HTERT RPE-1 (cell line): ENCODE measurements around the gene PAGE4.

Experiments
- in situ Hi-C: fragments of 300-500 bp; cut with MboI; formaldehyde crosslinking; loops from 4 replicates; pipeline ENCODE4 v1.14.3; 2020; ENCODE audit warnings: low sequenced_read_pairs

The PAGE4 gene

GRCh38 chrX:49829016-49829415 lies at the start of gene PAGE4:
TSS of gene PAGE4 (plus strand) at chrX:49829303. CDS start at chrX:49830429, 1,126 bp downstream.
- in situ Hi-C loops = no loop called here

GRCh38 chrX:49784747-49785280 lies 44.3 kb upstream of the PAGE4 start:
- in situ Hi-C loops = no loop called here

- in situ Hi-C loops = no loop called here
These were observed 36.7 kb upstream of the PAGE4 start for GRCh38 chrX:49792376-49792775.

- in situ Hi-C loops = no loop called here
These were observed 35.4 kb upstream of the PAGE4 start for GRCh38 chrX:49793686-49794085.

- in situ Hi-C loops = no loop called here
These were observed 29.3 kb upstream of the PAGE4 start for GRCh38 chrX:49799828-49800227.

GRCh38 chrX:49809891-49810632 lies 19.0 kb upstream of the PAGE4 start:
- in situ Hi-C loops = no loop called here

- in situ Hi-C loops = no loop called here
These were observed 16.9 kb upstream of the PAGE4 start for GRCh38 chrX:49812177-49812576.

GRCh38 chrX:49816435-49816834 lies 12.7 kb upstream of the PAGE4 start:
- in situ Hi-C loops = no loop called here

- in situ Hi-C loops = no loop called here
These were observed 9.3 kb downstream of the PAGE4 start for GRCh38 chrX:49838374-49838773.

GRCh38 chrX:49840679-49841078 lies 11.6 kb downstream of the PAGE4 start:
- in situ Hi-C loops = no loop called here

GRCh38 chrX:49842621-49843020 lies 13.5 kb downstream of the PAGE4 start:
- in situ Hi-C loops = no loop called here

- in situ Hi-C loops = no loop called here
These were observed 15.5 kb downstream of the PAGE4 start for GRCh38 chrX:49844611-49845010.

GRCh38 chrX:49845701-49846403 lies 16.7 kb downstream of the PAGE4 start:
- in situ Hi-C loops = no loop called here

- in situ Hi-C loops = no loop called here
These were observed 17.4 kb downstream of the PAGE4 start for GRCh38 chrX:49846522-49846921.

GRCh38 chrX:49848275-49848674 lies 19.2 kb downstream of the PAGE4 start:
- in situ Hi-C loops = no loop called here

- in situ Hi-C loops = no loop called here
These were observed 20.9 kb downstream of the PAGE4 start for GRCh38 chrX:49850028-49850427.

GRCh38 chrX:49853661-49854060 lies 24.6 kb downstream of the PAGE4 start:
- in situ Hi-C loops = no loop called here

GRCh38 chrX:49856819-49857218 lies 27.7 kb downstream of the PAGE4 start:
- in situ Hi-C loops = no loop called here

GRCh38 chrX:49858341-49858740 lies 29.2 kb downstream of the PAGE4 start:
- in situ Hi-C loops = no loop called here

GRCh38 chrX:49859491-49859890 lies 30.4 kb downstream of the PAGE4 start:
- in situ Hi-C loops = no loop called here

GRCh38 chrX:49860867-49861535 lies 31.9 kb downstream of the PAGE4 start:
- in situ Hi-C loops = no loop called here

- in situ Hi-C loops = no loop called here
These were observed 33.0 kb downstream of the PAGE4 start for GRCh38 chrX:49862093-49862492.
